HepG2 (cell line): ENCODE measurements around the gene WASHC3. TPM values are rescaled to one million over a fixed set of nuclear protein-coding genes. Genes with fewer than 3 reads are reported as not detected.

Source experiments
- ATAC-seq: fragments of 200-7000 bp; cut with Tn5 transposase; 3 replicates; pipeline ENCODE4 v1.9.1; 2020; ENCODE audit warnings: mild to moderate bottlenecking, moderate library complexity
- BruUV-seq: library from RNA; stranded (reverse); fragments of 400-500 nt; replicated peaks from 2 replicates; lab custom pipeline; 2021; lab: Mats Ljungman, UMichigan
- CTCF ChIA-PET: fragments of 300-600 bp; formaldehyde crosslinking; extraction: SDS; loops from one replicate; lab custom pipeline; 2021; ENCODE audit warnings: low total read pairs, inconsistent platforms, low intra/inter-chr PET ratio; lab: Yijun Ruan, JAX
- POLR2A ChIA-PET: fragments of 350-600 bp; sonication (Branson Sonifier 250); formaldehyde crosslinking; loops from one replicate; lab custom pipeline; 2020; ENCODE audit warnings: antibody characterized with exemption, inconsistent platforms; lab: Yijun Ruan, JAX
- DNase-seq: peaks from one replicate; pipeline ENCODE4 v3.0.0-alpha.2; 2015; ENCODE audit warnings: low spot score
- FAIRE-seq: peaks from 3 replicates; lab custom pipeline; 2011; peaks lifted over from hg19 to GRCh38; lab: Jason Lieb, UNC
- H2AFZ ChIP-seq: one replicate; pipeline ENCODE4 v1.6.1; 2011; ENCODE audit warnings: low read length, inconsistent platforms
- H3K27ac ChIP-seq: fragments of 300-600 bp; 3 replicates; pipeline ENCODE4 v1.8.0; 2011; ENCODE audit warnings: mixed run types, mild to moderate bottlenecking, mixed read lengths, low read length, inconsistent platforms; ENCODE audit not compliant: insufficient read depth; ENCODE audit errors: extremely low read length
- H3K27me3 ChIP-seq, 2 experiments: fragments of 200-600 bp in 1 of 2; 2 replicates in 1 of 2; 3 replicates in 1 of 2; pipeline versions ENCODE4 v1.6.0 to v1.8.0; 2011; ENCODE audit warnings: low read length in 2 of 2, mild to moderate bottlenecking in 2 of 2, moderate library complexity in 2 of 2, inconsistent platforms in 1 of 2; ENCODE audit not compliant: insufficient read depth in 2 of 2, control insufficient read depth in 1 of 2
- H3K36me3 ChIP-seq, 2 experiments: fragments of 200-600 bp in 1 of 2; replicated peaks in 1 of 2; 2 replicates in 1 of 2; 3 replicates in 1 of 2; pipeline versions ENCODE4 v1.5.1 to v1.8.0; 2011; ENCODE audit warnings: low read length in 2 of 2, inconsistent platforms in 1 of 2; ENCODE audit not compliant: insufficient read depth in 2 of 2, control insufficient read depth in 1 of 2
- H3K4me1 ChIP-seq: 2 replicates; pipeline ENCODE4 v1.5.1; 2012; ENCODE audit warnings: low read length, inconsistent platforms; ENCODE audit not compliant: insufficient read depth
- H3K4me2 ChIP-seq: 2 replicates; pipeline ENCODE4 v1.6.0; 2011; ENCODE audit warnings: low read depth, low read length, inconsistent platforms
- H3K4me3 ChIP-seq, 3 experiments: fragments of 200-600 bp in 1 of 3; sonication (generic), shearing (Covaris generic) in 1 of 3; replicated peaks in 1 of 3; 2 replicates each; pipeline ENCODE4 v1.5.1; 2011 to 2016; ENCODE audit warnings: low read length in 3 of 3, inconsistent platforms in 2 of 3, low read depth in 2 of 3, mild to moderate bottlenecking in 2 of 3, control low read depth in 1 of 3, mixed read lengths in 1 of 3; ENCODE audit not compliant: insufficient read depth in 1 of 3
- H3K79me2 ChIP-seq: one replicate; pipeline ENCODE4 v1.6.1; 2011; ENCODE audit warnings: low read length, inconsistent platforms; ENCODE audit not compliant: insufficient read depth
- H3K9ac ChIP-seq: 2 replicates; pipeline ENCODE4 v1.6.0; 2011; ENCODE audit warnings: mild to moderate bottlenecking, low read depth, low read length, inconsistent platforms; ENCODE audit not compliant: insufficient read depth
- H3K9me3 ChIP-seq: 2 replicates; pipeline ENCODE4 v1.5.1; 2012; ENCODE audit warnings: mild to moderate bottlenecking, low read length
- H4K20me1 ChIP-seq: 2 replicates; pipeline ENCODE4 v1.6.0; 2011; ENCODE audit warnings: inconsistent platforms, mild to moderate bottlenecking, low read length, moderate library complexity; ENCODE audit not compliant: insufficient read depth
- ARNT ChIP-seq: fragments of 450-650 bp; IDR thresholded peaks from 2 replicates; pipeline ENCODE4 v1.6.1; 2017
- EED ChIP-seq: sonication (generic); formaldehyde crosslinking; IDR thresholded peaks from 2 replicates; pipeline ENCODE4 v1.5.0; 2020; ENCODE audit warnings: mild to moderate bottlenecking, missing genetic modification reagents
- FOXA1 ChIP-seq, 2 experiments: fragments of 450-650 bp in 1 of 2; sonication (generic) in 1 of 2; formaldehyde crosslinking in 1 of 2; IDR thresholded peaks; 2 replicates each; pipeline versions ENCODE4 v1.4.0 to v1.6.1; 2016 to 2020; ENCODE audit warnings: missing genetic modification reagents in 1 of 2
- GATAD2A ChIP-seq: IDR thresholded peaks from 2 replicates; pipeline ENCODE4 v1.6.1; 2016
- HDAC2 ChIP-seq: sonication (generic); formaldehyde crosslinking; IDR thresholded peaks from 2 replicates; pipeline ENCODE4 v1.4.0; 2020; ENCODE audit warnings: missing genetic modification reagents
- HOXA5 ChIP-seq: sonication (generic); formaldehyde crosslinking; IDR thresholded peaks from 2 replicates; pipeline ENCODE4 v1.4.0; 2020; ENCODE audit warnings: missing genetic modification reagents
- MED1 ChIP-seq: sonication (generic); formaldehyde crosslinking; IDR thresholded peaks from 2 replicates; pipeline ENCODE4 v1.4.0; 2020; ENCODE audit warnings: missing genetic modification reagents
- NFIC ChIP-seq: IDR thresholded peaks from 2 replicates; pipeline ENCODE4 v1.6.1; 2012; ENCODE audit warnings: mild to moderate bottlenecking, low read length, inconsistent platforms
- NKX3-1 ChIP-seq: sonication (generic); formaldehyde crosslinking; IDR thresholded peaks from 2 replicates; pipeline ENCODE4 v1.5.0; 2020; ENCODE audit warnings: missing genetic modification reagents
- NPAS2 ChIP-seq: sonication (generic); formaldehyde crosslinking; IDR thresholded peaks from 2 replicates; pipeline ENCODE4 v1.8.0; 2022; ENCODE audit warnings: mild to moderate bottlenecking, missing genetic modification reagents, borderline replicate concordance
- NR2F1 ChIP-seq, 2 experiments: fragments of 450-650 bp in 1 of 2; formaldehyde crosslinking in 1 of 2; IDR thresholded peaks; 2 replicates each; pipeline versions ENCODE4 v1.5.0 to v1.6.1; 2016 to 2020; ENCODE audit warnings: mild to moderate bottlenecking in 1 of 2, missing compliant biosample characterization in 1 of 2, missing genetic modification reagents in 1 of 2, moderate library complexity in 1 of 2
- PITX1 ChIP-seq: sonication (generic); formaldehyde crosslinking; IDR thresholded peaks from 2 replicates; pipeline ENCODE4 v1.5.1; 2020; ENCODE audit warnings: mild to moderate bottlenecking, missing genetic modification reagents
- RBFOX2 ChIP-seq: fragments of 200-400 bp; formaldehyde crosslinking; IDR thresholded peaks from 2 replicates; pipeline ENCODE4 v1.6.1; 2017; ENCODE audit warnings: low read depth, mild to moderate bottlenecking, low read length
- REPIN1 ChIP-seq: sonication (generic); formaldehyde crosslinking; IDR thresholded peaks from 2 replicates; pipeline ENCODE4 v1.8.0; 2022; ENCODE audit warnings: missing genetic modification reagents, low read depth, mild to moderate bottlenecking, borderline replicate concordance
- SOX13 ChIP-seq, 3 experiments: fragments of 450-650 bp in 1 of 3; sonication (generic) in 1 of 3; formaldehyde crosslinking in 1 of 3; IDR thresholded peaks in 2 of 3; conservative IDR thresholded peaks in 1 of 3; 2 replicates each; pipeline versions ENCODE4 v1.5.0 to v1.6.1; 2016 to 2020; ENCODE audit warnings: antibody characterized with exemption in 1 of 3, mild to moderate bottlenecking in 1 of 3, missing compliant biosample characterization in 1 of 3, missing genetic modification reagents in 1 of 3, moderate library complexity in 1 of 3
- THAP7 ChIP-seq: sonication (generic); formaldehyde crosslinking; IDR thresholded peaks from 2 replicates; pipeline ENCODE4 v1.8.1; 2023; ENCODE audit warnings: mild to moderate bottlenecking, missing genetic modification reagents
- ZFP36 ChIP-seq: fragments of 150-350 bp; IDR thresholded peaks from 2 replicates; pipeline ENCODE4 v1.6.1; 2018; ENCODE audit warnings: borderline replicate concordance, low read length, low read depth; ENCODE audit not compliant: partially characterized antibody
- ZNF354B ChIP-seq: sonication (generic); formaldehyde crosslinking; IDR thresholded peaks from 2 replicates; pipeline ENCODE4 v1.8.0; 2022; ENCODE audit warnings: mild to moderate bottlenecking, missing genetic modification reagents
- ZNF430 ChIP-seq: sonication (generic); formaldehyde crosslinking; IDR thresholded peaks from 2 replicates; pipeline ENCODE4 v1.9.0; 2021; ENCODE audit warnings: mild to moderate bottlenecking, missing genetic modification reagents
- ZNF460 ChIP-seq: sonication (generic); formaldehyde crosslinking; IDR thresholded peaks from 2 replicates; pipeline ENCODE4 v1.5.1; 2020; ENCODE audit warnings: missing genetic modification reagents, mild to moderate bottlenecking, borderline replicate concordance
- ZNF674 ChIP-seq: sonication (generic); formaldehyde crosslinking; IDR thresholded peaks from 2 replicates; pipeline ENCODE4 v1.5.0; 2020; ENCODE audit warnings: low read depth, mild to moderate bottlenecking, missing genetic modification reagents
- in situ Hi-C: cut with HindIII; loops from 2 replicates; pipeline ENCODE4 v1.10.0; 2017; ENCODE audit warnings: low pct_unique_long_range_greater_than_20kb; ENCODE audit not compliant: extremely low pct_ligation_motif_present
- intact Hi-C: fragments of 100-400 bp; cut with micrococcal nuclease; formaldehyde crosslinking; loops from one replicate; pipeline ENCODE4 v1.10.0; 2022; ENCODE audit not compliant: unreplicated experiment
- polyA plus RNA-seq, 8 experiments: library from polyadenylated mRNA; depleted of rRNA in 3 of 8; stranded (reverse) in 7 of 8; unstranded in 1 of 8; fragments of >200 nt; fragmentation: Illumina TruSeq in 4 of 8; extraction: Trizol in 4 of 8; gene quantifications; 2 replicates each; pipeline versions ENCODE4 v1.2.1 to v1.2.3, GENCODE V29; 2011 to 2016; ENCODE audit warnings: low read depth in 4 of 8, missing spikeins in 1 of 8, mixed read lengths in 1 of 8; ENCODE audit not compliant: insufficient read depth in 1 of 8
- total RNA-seq, 5 experiments: library from RNA; depleted of rRNA; stranded (reverse); fragments of >200 nt; fragmentation: Illumina TruSeq; extraction: Trizol; gene quantifications; 2 replicates each; pipeline ENCODE4 v1.2.3, GENCODE V29; 2016; ENCODE audit warnings: low read depth in 1 of 5
- TF ChIP-seq, protein P1 (sequence below): fragments of 450-650 bp; IDR thresholded peaks from 2 replicates; pipeline ENCODE4 v1.6.1; 2017; ENCODE audit warnings: mild to moderate bottlenecking

WASHC3 gene
- total and polyA plus RNA-seq, 2 of the 13 experiments (the other 11 are each of a cell fraction or from before 2014, with no cell fraction given), result 32.7 to 47.3 TPM

- TF ChIP-seq SOX13 (IDR thresholded peaks at IDR 0.05) (no peak), SOX13 (CRISPR knock-in tag; conservative IDR thresholded peaks at IDR 0.05 in 1 of 2, IDR thresholded peaks at IDR 0.05 in 1 of 2) (0 out of 4 replicates have a peak, but pooled peaks of 1 of the 2 experiments have one; percentile 17), FOXA1 (IDR thresholded peaks at IDR 0.05) (no peak), FOXA1 (CRISPR knock-in tag; IDR thresholded peaks at IDR 0.05) (peak; percentile 54; the same call in 1 of the 2 replicates), GATAD2A (CRISPR knock-in tag) (peak; percentile 27; the same call in 1 of the 2 replicates)
Observed at GRCh38 chr12:102061096-102061559, 663 bp downstream of the WASHC3 start (continued).

DNA sequence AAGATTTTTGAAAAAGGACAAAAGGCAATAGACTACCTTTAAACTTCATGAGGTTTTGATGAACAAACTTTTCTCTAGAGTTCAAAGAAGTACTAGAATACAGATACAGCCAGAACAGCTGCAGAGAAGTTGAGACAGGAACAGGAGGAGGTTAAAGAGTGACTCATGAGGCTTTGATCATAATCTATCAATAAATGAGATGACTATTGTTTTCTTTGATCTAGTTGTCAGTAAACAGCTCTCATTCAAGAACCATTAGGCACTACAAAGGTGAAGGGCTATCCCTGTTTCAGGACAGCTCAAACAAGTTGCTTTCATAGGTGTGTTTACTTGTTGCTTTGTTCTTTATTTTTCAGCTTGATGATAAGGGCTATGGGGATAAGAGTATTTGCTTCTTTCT lies 2.4 kb downstream of the WASHC3 start:
- no peak overlapping the region for H2AFZ ChIP-seq
- BruUV-seq, result no TSS peak
- ChIA-PET CTCF (no interaction called here), POLR2A (no interaction called here)
- intact Hi-C loops, result loop anchor here (5.0 kb wide), 1 partner anchor 452 kb away; no protein-coding TSS in a partner anchor
- H4K20me1 ChIP-seq, result no peaks in the 10 kb centered on the region
- FAIRE-seq (no peak), DNase-seq (peak; percentile 89), ATAC-seq (peak; percentile 64)
- in situ Hi-C loops, result no loop called here
- peak overlapping the region; percentile 30 for H3K27ac ChIP-seq
- H3K4me3 ChIP-seq, result no peak overlapping the region
- no peaks in the 10 kb centered on the region; a peak in 1 of 5 replicates for H3K27me3 ChIP-seq
- H3K4me1 ChIP-seq, result peaks cover 44% of the 10 kb centered on the region
- 0 out of 2 replicates have a peak overlapping the region, but pooled peaks have one; percentile 37 for H3K4me2 ChIP-seq
- no peaks in the 10 kb centered on the region; a peak in 1 of 5 replicates for H3K36me3 ChIP-seq
- H3K9ac ChIP-seq, result no peak overlapping the region
- H3K79me2 ChIP-seq, result no peaks in the 10 kb centered on the region
- no peaks in the 10 kb centered on the region for H3K9me3 ChIP-seq
- peak; percentile 79 for TF ChIP-seq HDAC2 (CRISPR knock-in tag)
- no peak for TF ChIP-seq HOXA5 (CRISPR knock-in tag)
- TF ChIP-seq ZFP36, result no peak
- TF ChIP-seq NFIC, result peak; percentile 96
- no peak for TF ChIP-seq NPAS2 (CRISPR knock-in tag)
- peak in 1 of 2 experiments; percentile 80; a peak in 2 of 4 replicates for TF ChIP-seq NR2F1 (CRISPR knock-in tag; IDR thresholded peaks at IDR 0.05)
- no peak for TF ChIP-seq ZNF674 (CRISPR knock-in tag)
- no peak for TF ChIP-seq THAP7
- TF ChIP-seq MED1, result peak; percentile 60; the same call in 1 of the 2 replicates
- TF ChIP-seq ZNF430 (CRISPR knock-in tag), result no peak
- TF ChIP-seq ZNF460 (CRISPR knock-in tag), result no peak
- no peak for TF ChIP-seq REPIN1 (CRISPR knock-in tag)
- no peak for TF ChIP-seq EED (CRISPR knock-in tag)
- peak; percentile 30; the same call in 1 of the 2 replicates for TF ChIP-seq RBFOX2
- peak; percentile 86 for TF ChIP-seq PITX1
- TF ChIP-seq ARNT, result no peak
- no peak for TF ChIP-seq ZNF354B (CRISPR knock-in tag)
- TF ChIP-seq, protein P1, sequence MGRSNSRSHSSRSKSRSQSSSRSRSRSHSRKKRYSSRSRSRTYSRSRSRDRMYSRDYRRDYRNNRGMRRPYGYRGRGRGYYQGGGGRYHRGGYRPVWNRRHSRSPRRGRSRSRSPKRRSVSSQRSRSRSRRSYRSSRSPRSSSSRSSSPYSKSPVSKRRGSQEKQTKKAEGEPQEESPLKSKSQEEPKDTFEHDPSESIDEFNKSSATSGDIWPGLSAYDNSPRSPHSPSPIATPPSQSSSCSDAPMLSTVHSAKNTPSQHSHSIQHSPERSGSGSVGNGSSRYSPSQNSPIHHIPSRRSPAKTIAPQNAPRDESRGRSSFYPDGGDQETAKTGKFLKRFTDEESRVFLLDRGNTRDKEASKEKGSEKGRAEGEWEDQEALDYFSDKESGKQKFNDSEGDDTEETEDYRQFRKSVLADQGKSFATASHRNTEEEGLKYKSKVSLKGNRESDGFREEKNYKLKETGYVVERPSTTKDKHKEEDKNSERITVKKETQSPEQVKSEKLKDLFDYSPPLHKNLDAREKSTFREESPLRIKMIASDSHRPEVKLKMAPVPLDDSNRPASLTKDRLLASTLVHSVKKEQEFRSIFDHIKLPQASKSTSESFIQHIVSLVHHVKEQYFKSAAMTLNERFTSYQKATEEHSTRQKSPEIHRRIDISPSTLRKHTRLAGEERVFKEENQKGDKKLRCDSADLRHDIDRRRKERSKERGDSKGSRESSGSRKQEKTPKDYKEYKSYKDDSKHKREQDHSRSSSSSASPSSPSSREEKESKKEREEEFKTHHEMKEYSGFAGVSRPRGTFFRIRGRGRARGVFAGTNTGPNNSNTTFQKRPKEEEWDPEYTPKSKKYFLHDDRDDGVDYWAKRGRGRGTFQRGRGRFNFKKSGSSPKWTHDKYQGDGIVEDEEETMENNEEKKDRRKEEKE, result no peak
- no peak for TF ChIP-seq NKX3-1 (CRISPR knock-in tag)
